Activated CD4-positive, alpha-beta T cell treated with anti-CD3 and anti-CD28 coated beads, Interleukin-2, amount 50 U/mL, for 48 hours (primary cell): ENCODE results near the gene GCNT2.
"Not testable (repeated sequence)": the region's sequence is repeated elsewhere in the genome, so short reads cannot be mapped to it uniquely, and the experiment has no call there.

Source experiments
- DNase-seq, 2 experiments: peaks; one replicate each; pipeline ENCODE4 v3.0.0-alpha.2; 2020

GCNT2 gene

DNA sequence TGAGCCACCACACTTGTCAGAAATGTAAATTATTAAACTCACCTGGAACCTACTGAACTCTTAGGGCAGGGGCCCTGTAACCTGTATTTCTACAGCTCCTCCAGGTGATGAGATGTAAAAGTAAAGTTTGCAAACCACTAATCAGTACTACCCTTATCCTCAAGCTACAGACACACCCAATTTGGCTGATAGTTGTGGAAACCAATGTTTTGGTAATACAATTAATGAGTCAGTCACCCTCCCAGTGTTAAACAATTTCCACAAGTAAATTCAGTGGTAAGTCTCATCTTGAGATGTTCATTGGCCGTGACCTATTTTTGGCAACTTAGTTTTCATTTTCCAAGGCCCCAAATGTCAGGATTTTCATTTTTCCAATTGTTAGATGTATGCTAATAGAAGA lies 29.6 kb downstream of the GCNT2 start:
- no peak for DNase-seq

DNA sequence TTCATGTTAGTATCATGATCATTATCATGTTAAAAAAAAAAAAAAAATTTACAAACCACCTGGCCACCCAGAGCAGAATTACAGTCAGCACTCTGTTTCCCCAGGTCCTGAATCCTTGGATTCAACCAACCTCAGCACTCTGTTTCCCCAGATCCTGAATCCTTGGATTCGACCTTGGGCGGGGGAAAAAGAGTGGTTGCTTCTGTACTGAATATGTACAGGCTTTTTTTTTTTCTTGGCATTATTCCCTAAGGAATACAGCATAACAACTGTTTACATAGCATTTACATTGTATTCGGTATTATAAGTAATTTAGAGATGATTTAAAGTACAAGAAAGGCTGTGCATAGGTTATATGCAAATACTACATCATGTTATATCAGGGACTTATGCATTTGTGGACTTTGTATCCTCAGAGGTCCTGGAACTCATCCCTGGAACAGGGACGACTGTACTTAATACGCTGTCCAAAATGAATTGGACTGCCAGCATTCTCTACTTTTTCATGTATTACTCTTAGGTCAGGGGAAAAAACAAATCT lies 31.2 kb downstream of the GCNT2 start:
- DNase-seq, result no peak

DNA sequence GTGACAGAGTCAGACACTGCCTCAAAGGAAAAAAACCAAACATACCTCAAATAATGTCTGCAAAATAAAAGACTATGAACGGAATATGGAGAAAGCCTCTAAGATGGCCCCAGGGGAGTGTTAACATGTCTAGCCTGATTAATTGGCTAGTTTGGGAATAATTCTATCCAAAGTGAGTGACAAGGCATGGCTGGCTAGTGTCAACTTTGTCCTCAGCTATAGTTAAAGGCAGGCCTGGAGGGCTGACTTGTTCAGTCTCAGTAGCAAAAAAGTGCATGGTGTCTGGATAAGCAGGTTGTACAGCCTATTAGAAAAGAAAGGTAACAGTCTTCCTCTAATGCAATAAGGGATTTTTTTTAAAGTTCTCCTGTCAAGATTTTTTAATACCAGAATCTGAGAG lies 32.7 kb downstream of the GCNT2 start:
- no peak for DNase-seq

DNA sequence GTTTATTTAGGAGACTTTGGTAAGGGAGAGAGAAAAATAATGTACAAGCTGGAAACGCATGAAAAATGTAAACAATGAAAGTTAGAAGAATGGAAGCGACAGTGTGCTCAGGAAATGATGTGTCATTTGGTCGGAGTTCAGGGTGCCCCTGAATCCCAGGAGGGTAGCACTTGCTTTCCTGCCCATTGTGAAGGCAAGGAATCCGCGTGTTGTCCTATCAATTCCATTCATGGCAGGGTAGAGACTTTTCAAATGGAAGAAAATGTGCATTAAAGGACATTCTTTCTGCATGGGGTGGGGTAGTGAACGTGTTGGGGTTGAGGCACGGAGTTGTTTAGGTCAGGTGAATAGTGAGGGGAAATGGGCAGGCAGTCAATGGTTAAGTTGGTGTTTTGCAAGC lies 33.7 kb downstream of the GCNT2 start:
- no peak for DNase-seq

DNA sequence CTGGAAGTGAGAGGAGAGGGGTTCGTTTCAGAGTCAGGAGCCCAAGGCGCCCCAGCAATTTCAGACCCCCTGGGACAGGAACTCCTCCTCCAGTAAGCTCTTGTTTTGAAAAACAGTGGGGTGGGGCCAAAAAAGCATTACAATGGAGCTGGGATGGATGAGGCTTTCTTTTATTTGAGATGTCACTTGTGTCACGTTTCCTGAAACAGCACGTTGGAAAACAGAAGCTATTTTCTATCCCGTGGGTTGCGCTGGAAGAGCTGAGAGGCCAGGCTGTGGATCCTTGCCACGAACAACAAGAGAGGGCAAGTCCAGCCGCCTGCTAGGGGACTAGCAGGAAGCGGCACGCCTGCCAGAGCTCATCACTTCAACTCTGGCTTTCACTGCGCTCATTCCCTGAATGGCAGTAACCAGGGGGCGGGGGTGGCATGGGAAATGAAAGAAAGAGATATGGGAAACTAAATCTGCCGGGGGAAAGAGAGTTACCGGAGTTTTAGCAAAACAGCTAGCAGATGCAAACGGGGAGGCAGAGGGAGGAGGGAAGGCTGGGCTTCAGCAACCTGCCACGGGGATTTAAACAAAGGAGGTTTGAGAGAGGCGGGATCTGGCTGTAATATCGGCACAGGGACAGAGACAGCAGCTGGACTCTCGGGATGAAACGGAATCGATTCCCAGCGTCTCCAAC lies 34.6 kb downstream of the GCNT2 start:
- DNase-seq, result no peak

DNA sequence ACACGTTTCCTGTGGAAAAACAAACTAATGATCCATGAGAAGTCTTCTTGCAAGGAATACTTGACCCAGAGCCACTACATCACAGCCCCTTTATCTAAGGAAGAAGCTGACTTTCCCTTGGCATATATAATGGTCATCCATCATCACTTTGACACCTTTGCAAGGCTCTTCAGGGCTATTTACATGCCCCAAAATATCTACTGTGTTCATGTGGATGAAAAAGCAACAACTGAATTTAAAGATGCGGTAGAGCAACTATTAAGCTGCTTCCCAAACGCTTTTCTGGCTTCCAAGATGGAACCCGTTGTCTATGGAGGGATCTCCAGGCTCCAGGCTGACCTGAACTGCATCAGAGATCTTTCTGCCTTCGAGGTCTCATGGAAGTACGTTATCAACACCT lies 35.4 kb downstream of the GCNT2 start:
- no peak for DNase-seq

DNA sequence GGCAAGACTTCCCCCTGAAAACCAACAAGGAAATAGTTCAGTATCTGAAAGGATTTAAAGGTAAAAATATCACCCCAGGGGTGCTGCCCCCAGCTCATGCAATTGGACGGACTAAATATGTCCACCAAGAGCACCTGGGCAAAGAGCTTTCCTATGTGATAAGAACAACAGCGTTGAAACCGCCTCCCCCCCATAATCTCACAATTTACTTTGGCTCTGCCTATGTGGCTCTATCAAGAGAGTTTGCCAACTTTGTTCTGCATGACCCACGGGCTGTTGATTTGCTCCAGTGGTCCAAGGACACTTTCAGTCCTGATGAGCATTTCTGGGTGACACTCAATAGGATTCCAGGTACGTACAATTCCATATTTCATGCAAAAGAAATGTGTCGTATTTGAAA lies 35.8 kb downstream of the GCNT2 start:
- DNase-seq, result no peak

DNA sequence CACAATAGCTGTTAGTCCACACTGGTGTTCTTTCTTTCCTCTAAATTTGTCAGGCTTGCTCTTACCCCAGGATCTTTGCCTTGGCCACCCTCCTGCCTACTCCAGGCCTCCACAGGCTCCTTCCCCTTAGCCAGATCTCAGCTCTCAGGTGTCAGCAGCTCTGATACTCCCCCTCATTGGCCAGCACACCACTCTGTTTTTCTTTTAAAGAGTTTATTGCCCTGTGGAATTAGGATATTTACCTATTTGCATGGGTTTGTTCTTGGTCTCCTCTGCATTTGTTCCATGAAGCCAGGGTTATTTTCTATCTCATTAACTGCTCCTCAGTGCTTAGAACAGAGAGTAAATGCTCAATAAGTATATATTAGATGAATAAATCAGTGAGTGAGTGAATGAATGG lies 36.8 kb downstream of the GCNT2 start:
- DNase-seq, result no peak

DNA sequence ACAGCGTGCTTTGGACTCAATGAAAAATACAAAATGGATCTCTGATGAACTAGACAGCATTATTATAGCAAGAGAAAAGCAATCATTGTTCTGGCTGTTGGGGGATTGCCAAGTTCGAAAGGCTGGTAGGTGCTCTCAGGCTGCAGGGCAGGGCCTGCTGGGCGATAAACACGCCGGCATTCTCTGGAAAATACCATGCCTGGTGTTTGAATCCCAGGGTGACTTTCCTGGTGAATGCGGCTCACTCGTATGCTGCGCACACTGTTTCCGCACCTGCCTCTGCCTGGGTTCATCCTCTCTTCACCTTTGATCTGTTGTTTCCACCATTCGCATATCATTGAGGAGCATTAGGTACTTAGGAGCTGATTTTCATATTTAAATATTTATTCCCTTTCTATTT lies 37.4 kb downstream of the GCNT2 start:
- no peak for DNase-seq

DNA sequence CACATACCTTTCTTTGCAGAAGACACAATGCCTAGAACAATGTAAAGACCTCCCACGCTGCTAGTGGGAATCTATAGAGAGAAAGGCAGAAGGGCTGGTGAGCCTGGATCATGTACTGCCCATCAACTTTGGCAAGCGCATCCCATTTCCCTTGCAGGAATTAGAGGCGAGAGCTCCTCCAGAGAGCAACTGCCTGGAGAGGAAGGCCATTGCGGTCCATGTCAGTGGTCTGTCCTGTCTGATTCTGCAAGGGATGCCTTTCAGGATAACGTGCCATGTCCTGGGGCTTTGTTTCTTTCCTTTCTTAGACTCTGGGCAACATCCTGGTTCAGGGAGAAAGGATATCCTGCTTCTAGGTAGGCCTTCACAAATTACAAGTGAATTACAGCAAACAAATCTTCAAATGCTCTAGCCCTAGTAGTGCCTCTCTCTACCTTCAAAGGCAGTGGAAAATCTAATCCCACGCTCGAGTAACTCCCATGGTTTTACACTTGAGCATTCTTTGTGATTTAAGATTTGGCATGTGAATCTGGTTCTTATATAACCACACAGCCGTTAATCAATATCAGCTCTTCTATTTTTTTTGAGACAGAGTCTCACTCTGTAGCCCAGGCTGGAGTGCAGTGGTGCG lies 38.5 kb downstream of the GCNT2 start:
- no peak for DNase-seq

DNA sequence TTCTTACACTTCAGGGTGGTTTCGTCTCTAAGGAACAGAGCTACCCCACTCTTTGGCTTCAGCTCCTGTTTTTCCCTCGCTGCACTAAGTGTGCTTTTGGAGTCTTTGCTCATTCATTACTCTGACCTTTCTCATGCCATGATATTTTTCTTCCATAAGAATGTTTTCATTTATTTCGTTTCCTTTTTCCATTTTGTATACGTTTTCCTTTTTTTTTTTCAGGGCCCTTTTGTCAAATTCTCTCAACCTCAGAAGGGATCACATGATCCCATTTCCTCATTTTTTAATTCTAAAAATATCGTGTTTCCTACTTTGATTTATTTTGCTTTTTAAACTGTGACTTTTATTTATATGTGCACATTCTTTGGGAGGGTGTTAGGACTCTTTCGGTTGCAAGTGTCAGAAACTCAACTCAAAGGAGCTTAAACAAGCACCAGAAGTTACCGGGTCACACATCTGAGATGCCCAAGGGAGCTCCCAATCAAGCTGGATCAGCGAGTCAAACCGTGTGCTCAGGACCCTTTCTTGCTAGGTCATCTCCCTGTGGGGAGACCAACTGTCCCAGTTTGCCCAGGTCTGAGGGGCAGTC lies 40.6 kb downstream of the GCNT2 start:
- no peak for DNase-seq

DNA sequence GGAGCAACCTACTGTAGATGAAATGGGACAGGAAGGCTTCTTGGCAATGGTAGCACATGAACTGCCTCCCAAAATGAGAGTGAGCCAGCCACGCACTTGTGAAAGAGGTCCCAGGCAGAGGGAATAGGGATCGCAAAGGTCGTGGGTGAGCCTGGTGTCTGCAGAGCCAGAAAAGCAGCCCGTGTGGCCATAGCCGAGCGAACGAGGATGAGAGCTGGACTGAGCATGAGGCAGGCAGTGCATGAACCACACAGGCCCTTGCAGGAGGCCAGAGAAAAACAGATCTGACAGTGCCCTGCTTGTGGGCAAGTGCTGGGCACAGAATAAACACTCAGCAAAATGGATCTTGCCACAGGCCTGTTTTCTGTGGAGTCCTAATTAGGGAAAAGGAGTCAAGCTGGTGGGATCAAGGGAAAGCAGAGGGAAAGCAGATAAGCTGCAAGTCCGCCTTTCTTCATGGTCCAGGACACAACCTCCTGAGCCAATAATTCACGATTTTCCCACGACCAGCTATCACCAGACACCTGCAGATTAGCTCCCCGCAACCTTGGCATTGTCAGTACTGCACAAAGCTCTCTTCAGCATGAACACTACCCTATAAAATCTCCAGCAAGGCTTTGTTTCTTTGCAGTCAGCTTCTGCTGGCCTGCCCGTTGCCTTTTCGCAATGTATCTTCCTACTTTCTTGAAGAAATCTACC lies 44.0 kb downstream of the GCNT2 start:
- DNase-seq, result no peak

DNA sequence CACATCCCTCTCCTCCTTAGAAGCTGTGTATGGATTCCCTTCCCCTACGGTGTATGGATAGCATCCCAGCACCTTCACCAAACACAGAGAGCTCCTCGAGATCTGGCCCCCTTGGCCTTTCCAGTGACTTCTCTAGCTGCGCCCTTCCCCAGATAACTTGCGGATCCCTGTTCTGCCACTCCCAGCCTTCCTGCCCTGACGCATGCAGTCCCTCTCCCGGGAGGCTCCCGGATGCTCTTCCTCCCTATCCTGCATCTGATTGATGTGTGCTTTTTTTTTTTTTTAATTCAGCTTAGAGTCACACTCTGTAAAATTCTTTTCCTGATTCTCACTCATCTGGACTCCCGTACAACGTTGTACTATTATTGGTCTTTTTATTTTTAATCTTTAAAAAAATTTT lies 44.8 kb downstream of the GCNT2 start:
- no peak for DNase-seq

DNA sequence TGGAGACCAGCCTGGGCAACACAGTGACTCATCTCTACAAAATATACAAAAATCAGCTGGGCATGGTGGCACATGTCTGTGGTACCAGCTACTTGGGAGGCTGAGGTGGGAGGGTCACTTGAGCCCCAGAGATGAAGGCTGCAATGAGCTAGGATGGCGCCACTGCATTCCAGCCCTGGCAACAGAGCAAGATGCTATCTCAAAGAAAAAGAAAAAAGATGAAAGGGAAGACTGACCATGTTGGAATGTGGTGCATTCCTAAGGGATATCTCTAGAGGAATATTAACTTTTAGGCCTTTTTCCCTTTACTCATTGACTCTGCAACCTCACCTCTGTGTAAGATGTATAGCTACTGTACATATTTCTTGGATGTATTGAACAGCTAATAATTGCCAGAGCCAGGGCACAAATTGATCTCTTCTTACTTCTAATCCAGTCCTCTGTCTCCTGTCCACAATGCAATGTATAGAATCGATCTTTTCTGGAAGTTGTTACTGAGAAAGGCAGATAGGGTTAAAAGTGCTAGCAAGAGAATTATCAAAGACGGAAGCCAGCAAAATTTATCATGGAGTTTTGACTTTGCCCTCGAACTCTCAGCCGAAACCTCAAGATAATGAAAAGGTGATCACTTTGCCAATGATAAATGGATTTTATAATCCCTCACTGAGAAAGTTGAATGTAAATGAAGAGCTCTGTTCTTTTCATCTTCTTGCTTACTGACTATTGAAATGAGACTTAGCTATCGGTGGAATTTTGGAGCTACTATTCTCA lies 46.3 kb downstream of the GCNT2 start:
- no peak for DNase-seq

DNA sequence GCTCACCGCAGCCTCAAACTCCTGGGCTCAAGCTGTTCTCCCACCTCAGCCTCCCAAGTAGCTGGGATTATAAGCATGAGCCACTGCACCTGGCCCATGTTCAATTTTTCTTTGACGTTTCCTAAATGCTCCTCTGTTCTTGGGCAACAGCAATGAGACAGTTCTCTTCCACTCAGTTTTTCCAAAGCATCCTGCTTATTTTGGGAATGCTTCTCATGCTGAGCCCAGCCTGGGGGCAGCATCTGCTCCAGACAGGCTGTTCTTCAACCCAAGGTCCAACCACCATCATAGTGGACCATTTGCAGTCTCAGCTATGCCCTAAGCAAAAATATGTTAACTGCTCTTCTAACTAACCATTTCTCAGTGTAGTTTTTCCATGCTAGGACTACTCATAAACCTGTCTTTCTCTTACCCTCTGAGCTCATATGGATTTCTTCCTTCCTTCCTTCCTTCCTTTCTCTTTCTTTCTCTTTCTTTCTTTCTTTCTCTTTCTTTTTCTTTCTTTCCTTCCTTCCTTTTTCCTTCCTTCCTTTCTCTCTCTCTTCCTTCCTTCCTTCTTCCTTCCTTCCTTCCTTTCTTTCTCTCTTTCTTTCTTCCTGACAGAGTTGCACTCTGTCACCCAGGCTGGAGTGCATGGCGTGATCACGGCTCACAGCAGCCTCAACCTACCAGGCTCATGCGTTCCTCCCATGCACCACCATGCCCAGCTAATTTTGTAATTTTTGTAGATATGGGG lies 48.4 kb downstream of the GCNT2 start:
- DNase-seq, result no peak

DNA sequence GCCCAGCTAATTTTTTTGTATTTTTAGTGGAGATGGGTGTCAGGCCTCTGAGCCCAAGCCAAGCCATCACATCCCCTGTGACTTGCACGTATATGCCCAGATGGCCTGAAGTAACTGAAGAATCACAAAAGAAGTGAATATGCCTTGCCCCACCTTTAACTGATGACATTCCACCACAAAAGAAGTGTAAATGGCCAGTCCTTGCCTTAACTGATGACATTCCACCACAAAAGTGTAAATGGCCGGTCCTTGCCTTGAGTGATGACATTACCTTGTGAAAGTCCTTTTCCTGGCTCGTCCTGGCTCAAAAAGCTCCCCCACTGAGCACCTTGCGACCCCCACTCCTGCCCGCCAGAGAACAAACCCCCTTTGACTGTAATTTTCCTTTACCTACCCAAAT lies 54.4 kb downstream of the GCNT2 start:
- DNase-seq, result not testable (repeated sequence)

DNA sequence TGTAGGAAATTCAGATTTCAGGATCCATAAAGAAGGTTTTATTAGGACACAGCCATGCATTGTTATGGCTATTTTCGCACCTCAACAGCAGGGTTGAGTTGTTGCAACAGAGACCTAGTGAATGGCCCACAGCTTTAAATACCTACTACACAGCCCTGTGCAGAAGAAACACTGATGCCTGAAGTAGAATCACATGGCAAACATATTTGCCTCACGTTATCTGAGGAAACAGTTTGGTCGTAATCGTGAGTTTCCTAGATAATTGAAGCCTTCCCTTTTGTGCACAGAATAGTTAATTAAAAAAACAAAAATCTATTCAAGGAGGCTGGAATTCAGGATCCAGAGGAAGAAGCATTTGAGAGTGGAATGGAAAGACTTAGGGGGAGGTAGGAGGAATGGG lies 55.1 kb downstream of the GCNT2 start:
- no peak for DNase-seq

DNA sequence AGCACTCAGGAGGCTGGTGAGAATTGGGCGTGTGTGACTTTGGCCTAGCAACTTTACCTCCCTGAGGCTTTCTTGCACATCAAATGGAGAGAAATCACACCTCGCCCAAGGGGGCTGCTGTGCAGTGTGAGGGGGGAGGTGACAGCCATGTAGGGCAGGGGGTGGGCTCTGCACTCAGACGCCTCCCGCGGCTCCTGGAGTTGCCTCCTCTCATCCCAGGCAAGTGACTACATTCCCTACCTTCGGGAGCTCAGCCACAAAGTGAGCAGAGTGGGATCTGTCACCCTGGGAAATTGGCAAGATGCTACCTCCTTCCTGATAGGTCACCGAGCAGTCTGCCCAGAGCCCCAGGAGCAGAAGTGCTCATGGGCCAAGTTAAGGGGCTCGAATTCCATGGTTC lies 56.0 kb downstream of the GCNT2 start:
- no peak for DNase-seq

DNA sequence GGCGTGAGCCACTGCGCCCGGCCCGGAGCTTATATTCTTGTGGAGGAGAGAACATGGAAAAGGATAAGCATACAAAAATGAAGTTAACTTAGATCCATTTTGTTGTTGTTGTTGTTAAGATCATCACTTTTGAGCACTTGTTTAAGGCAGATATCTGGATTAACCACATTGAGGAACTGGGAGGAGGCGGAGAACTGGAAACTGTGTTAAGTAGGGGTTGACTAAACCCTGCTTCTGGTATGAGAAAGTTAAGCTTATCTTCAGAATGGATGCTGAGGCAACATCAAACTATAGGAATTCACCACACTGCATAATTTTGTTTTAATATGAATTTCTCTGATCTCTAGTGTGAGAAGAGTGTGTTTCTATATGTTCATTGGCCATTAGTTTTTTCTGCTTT lies 57.6 kb downstream of the GCNT2 start:
- no peak for DNase-seq

DNA sequence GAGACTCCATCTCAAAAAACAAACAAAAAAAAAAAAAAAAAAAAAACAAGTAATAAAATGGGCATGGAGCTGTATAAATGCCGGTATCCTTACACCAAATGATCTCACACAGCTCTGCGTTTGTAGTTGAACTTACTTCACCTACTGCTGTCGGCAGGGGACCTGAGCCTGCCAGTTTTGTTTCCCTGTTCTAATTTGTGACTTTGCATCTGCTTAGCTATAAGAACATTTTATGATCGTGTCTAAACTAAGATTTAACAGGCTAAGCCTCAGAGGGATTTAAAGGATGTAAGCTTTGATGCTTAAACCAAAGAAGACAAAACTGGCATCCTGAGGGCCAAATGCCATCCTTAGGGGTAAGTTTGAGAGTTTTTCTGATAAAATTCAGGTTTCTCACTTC lies 58.7 kb downstream of the GCNT2 start:
- DNase-seq, result no peak

DNA sequence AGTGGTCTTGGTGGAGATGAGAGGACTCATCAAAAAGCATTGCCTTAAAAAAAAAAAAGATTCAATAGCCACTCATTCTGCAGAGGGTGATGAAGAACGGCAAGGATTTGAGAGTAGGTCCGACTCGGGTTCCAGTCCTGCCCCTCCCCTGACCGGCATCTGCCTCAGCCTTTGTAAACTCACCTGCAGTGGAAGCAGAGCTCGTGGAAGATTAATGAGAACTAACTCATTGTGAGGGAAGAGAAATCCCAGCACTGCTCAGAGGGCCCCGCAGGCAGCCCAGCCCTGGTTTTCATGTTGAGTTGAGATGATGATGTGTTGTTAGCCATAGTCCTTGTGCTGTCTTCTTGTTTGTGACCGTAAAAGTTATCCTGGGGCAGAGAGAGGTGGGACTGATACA lies 59.4 kb downstream of the GCNT2 start:
- no peak for DNase-seq

DNA sequence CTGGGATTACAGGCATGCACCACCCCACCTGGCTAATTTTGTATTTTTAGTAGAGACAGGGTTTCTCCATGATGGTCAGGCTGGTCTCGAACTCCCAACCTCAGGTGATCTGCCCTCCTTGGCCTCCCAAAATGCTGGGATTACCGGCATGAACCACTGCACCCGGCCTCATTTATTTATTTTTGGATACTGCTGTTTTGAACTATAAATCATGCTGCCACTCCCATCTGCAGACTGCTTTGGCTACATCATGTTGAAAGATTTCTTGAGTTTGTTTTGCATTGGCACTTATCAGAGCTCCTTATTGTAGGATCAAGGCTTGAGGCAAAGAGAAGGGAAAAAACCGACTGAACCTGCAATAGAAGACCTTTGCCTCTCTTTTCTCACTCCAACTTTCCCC lies 60.3 kb downstream of the GCNT2 start:
- DNase-seq, result not testable (repeated sequence)
